Stimulated activated CD4-positive, alpha-beta T cell treated with anti-CD3 and anti-CD28 coated beads, Interleukin-4, amount 100 ng/mL, for 48 hours (primary cell): Measurements from ENCODE around the gene CMPK2.

Source experiments
- DNase-seq, 2 donors: peaks; one replicate each; pipeline ENCODE4 v3.0.0-alpha.2; 2020; ENCODE audit warnings: low read depth in 2 of 2

Gene CMPK2

GRCh38 chr2:6810961-6811360 lies 54.7 kb downstream of the CMPK2 start:
- DNase-seq = no peak

- no peak for DNase-seq
Observed at GRCh38 chr2:6808426-6808825, 57.3 kb downstream of the CMPK2 start.

GRCh38 chr2:6806604-6807003 lies 59.1 kb downstream of the CMPK2 start:
- no peak for DNase-seq

- no peak for DNase-seq
Observed at GRCh38 chr2:6800553-6800952, 65.2 kb downstream of the CMPK2 start.
